ENCODE data around the gene CNN2.

Gene CNN2

DNA sequence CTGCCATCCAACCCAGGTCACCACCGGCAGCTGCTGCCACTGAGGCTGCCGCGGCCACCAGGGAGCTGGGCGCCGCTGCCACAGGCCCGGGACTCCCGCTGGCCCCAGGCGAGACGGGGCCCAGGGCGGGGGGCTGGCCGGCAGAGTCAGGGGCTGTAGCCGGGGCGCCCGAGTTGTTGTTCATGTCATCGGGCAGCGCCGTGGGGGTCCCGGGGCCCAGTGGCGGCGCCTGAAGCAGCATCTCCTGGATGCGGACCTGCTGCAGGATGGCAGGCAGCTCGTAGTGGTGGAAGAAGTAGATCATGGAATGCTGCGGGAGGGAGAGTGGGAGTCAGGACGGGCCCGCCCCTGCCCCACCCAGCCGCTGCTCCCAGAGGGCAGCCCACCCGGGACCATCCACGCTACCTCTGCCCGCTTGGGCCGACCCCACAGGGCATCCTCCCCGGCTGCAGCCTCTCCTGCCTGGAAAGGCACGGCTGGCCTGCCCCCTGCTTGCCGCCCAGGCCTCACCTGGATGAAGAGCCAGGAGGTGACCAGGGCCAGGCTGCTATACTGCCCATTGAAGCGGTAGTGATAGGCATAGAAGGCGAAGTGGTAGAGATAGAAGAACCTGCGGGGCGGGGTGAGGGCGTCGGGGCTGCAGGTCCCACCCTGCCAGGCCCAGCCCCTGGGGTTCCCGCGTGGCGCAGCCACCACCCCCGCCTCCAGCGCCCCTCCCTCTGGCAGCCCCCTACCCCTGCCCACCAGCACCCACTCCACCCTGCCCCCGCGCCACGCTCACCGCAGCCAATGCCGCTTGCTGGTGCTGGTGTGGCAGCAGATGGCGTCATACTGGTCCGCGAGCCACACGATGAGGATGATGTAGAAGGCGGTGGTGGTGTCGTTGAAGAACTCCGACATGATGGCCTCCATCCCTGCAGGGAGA lies 15.6 kb upstream of the CNN2 start:
- no peak for TF ChIP-seq GATA1 (IDR thresholded peaks at IDR 0.05; ENCODE audit: low read depth, low read length)
- no peak for TF ChIP-seq POLR2A (IDR thresholded peaks at IDR 0.05; ENCODE audit: low read length)
- no peak for DNase-seq

DNA sequence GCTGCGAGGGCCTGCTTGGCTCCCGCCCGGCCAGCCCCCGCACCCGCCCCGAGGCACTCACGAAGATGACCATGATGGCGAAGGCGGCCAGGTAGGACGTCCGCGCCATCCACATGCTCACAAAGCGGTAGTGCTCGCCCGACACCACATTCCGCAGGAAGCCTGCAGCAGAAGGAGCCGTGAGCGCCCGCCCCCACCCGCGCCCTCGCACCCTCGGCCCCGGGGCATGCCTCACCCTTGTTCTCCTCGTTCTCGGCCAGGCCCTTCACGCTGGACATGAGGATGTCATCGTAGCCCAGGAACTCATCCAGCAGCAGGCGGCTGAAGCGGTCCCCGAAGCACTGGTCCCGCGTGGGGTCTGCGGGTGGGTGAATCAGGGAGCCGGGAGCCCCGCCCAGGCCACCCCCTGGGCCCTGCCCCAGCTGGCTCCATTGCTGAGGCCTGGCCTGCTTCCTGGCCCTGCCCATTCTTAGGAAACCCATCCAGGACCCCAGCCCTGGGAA lies 14.5 kb upstream of the CNN2 start:
- TF ChIP-seq GATA1 (IDR thresholded peaks at IDR 0.05; ENCODE audit: low read depth, low read length) (no peak), POLR2A (IDR thresholded peaks at IDR 0.05; ENCODE audit: low read length) (no peak)
- no peak for DNase-seq

DNA sequence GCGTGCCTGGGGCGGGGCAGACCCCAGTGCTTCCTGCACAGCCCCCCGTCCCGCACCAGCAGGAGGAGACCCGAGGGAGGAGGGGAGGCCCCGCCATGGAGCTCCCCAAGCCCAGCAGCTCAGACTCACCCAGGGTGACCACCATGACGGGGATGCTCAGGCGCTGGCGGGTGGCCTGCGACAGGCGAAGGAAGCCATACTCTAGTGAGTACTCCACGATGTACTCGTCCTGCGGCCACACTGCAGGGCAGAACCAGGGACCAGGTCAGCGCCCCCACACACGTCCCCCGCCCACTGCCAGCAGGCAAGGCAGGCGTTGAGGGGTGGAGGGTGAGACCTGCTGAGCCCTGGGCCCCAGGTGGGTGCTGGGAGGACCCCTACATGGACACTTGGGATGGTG lies 14.1 kb upstream of the CNN2 start:
- TF ChIP-seq POLR2A (IDR thresholded peaks at IDR 0.05; ENCODE audit: low read length) = no peak
- TF ChIP-seq GATA1 (IDR thresholded peaks at IDR 0.05; ENCODE audit: low read depth, low read length) = no peak
- no peak for DNase-seq

DNA sequence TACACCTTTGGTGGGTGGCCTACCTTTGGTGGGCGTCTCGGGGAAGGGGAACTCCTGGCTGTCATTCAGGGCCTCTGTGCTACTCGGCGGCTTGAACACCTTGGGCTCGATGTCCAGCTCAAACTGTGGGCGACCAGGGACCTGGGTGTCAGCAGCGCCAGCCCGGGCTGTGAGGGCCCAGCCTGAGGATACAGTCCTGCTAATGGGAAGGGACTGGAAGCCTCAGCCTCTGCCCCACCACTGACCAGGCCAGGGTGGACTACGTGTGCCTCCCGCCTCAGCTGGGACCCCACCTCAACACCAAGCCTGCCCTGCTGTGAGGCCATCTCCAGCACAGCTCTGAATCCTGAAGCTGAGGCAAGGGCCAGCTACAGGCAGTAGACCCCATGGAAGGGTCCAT lies 13.2 kb upstream of the CNN2 start:
- TF ChIP-seq POLR2A (IDR thresholded peaks at IDR 0.05; ENCODE audit: low read length) (no peak), GATA1 (IDR thresholded peaks at IDR 0.05; ENCODE audit: low read depth, low read length) (no peak)
- DNase-seq = no peak

DNA sequence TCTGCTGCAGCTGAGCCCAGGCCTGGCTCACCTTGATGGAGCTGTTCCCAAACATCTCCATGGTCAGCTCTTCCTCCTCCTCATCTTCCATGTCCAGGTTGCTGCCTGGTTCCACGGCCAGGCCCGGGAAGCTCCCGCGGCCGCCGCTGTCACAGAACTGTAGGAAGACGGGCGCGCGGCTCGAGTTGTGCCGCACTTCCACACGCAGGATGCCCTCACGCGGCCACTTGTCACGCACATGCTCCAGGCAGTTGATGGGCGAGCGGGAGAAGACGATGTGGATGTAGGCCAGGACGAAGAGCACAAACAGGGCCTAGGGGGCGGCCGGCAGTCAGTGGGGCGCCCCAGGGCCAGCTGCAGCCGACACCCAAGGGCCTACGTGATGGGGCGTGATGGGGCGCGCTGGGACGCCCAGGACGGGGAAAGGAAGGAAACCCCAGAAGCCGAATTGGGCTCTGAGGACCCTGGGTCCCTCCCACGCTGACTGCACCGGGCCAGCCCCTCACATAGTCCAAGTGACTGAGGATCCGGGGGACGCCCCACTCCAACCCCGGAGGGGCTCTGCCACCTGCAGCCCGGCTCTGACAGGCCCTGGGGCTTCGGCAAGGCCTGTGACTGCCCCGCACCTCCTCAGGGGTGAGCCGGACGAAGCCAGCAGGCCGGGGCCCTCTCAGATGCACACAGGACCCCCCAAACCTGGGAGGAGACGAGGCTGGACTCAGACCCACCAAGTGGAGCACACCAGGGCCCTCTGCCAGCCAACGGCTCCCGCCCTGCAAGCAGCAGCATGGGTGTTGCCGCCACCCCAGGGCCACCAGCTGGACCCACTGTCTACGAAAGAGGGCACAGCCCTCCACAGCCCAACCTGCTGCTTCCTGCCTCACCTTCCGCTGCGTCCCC lies 12.0 kb upstream of the CNN2 start:
- no peak for TF ChIP-seq POLR2A (IDR thresholded peaks at IDR 0.05; ENCODE audit: low read length)
- TF ChIP-seq GATA1 (IDR thresholded peaks at IDR 0.05; ENCODE audit: low read depth, low read length) = no peak
- no peak for DNase-seq

DNA sequence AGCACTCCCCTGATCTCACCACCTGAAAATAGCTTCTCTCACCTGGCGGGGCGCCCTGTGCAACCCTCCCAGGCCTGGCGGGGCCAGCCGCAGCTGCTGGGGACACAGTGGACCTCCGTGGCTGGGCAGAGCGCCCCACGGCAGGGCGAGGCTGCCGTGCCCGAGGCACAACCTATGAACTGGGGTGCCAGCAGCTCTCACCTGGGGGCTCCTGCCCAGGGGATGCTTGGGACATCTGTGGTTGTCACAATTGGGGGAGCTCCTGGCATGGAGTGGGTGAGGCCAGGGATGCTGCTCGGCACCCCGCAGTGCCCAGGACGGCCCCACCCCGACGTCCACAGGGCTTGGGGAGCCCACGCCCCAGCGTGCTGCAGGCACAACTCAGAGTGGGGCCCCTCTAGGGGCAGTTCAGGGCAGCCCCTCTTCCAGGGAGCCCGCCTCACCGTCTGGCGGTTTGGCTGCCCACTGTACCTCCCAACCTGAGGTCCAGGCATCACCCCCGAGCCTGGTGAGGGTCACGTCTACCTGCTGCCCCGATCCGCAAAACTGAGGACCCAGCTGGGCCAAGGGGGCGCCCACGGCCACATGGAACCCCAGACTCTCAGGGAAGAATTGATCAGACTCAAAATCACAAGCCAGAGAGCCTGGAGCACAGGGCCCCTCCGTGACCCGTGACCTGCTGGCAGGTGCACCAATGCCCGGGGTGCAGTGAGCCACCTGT lies 11.2 kb upstream of the CNN2 start:
- no peak for TF ChIP-seq GATA1 (IDR thresholded peaks at IDR 0.05; ENCODE audit: low read depth, low read length)
- no peak for TF ChIP-seq POLR2A (IDR thresholded peaks at IDR 0.05; ENCODE audit: low read length)
- no peak for DNase-seq

DNA sequence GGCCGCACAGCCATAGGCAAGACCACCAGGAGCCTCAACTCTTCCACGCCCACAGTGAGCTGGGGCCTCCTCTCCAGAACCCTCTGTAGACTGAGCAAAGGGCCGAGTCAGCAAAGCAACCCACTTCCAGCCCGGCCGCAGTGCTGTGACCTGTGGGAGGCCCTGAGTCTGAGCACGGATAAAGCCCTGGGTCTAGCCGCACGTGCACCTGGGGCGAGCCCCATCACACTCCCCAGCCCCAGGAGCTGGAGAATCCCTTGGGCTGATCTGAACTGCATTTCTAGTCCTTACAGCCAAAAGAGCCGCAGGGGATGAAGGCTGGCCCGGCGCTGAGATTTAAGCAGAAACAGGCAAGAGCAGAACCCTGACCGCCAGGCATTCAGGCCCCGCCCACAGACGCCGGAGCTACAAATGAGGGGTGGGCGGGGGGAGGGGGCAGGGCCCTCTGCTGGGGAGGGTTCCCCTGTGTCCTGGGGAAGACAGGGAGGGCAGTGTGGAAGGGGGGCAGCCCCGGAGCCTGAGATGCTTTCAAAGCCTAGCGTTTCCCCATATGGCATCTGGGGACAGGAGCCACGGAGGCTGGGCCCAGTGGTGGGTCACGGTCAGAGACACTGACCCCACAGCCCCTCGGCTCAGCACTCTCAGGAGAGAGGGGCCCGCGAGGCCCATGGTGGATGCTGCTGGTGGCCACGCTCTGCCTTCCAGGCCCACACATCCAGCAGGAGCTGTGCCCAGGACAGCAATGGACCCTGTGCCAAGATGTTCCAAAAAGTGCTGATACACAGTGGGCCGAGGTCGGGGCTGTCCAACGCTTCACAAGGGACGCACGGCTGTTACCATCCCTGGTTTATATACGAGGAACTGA lies 10.4 kb upstream of the CNN2 start:
- DNase-seq = no peak
- TF ChIP-seq POLR2A (IDR thresholded peaks at IDR 0.05; ENCODE audit: low read length) (no peak), GATA1 (IDR thresholded peaks at IDR 0.05; ENCODE audit: low read depth, low read length) (no peak)

DNA sequence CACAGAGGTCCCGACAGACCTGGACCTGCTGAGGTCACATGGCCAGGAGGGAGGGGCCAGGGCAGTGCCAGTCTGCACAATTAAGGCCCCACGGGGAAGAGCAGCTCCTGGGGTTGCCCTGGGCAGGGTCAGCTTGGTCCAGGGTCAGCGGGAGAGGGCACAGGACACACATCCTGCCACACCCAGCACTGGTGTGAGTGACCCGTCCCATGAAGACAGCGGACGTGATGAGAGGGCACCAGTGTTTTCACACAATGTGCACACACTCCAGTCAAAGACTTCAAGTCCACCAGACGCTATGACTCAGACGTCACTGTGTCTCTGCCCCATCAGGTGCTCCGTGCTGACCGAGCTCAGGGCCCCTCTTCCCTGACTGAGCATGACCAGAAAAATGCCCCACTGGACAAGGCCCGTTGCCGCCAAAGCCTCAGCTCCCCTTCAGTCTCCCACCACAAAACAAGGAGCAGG lies 9.7 kb upstream of the CNN2 start:
- TF ChIP-seq POLR2A (IDR thresholded peaks at IDR 0.05; ENCODE audit: low read length) (no peak), GATA1 (IDR thresholded peaks at IDR 0.05; ENCODE audit: low read depth, low read length) (no peak)
- no peak for DNase-seq

DNA sequence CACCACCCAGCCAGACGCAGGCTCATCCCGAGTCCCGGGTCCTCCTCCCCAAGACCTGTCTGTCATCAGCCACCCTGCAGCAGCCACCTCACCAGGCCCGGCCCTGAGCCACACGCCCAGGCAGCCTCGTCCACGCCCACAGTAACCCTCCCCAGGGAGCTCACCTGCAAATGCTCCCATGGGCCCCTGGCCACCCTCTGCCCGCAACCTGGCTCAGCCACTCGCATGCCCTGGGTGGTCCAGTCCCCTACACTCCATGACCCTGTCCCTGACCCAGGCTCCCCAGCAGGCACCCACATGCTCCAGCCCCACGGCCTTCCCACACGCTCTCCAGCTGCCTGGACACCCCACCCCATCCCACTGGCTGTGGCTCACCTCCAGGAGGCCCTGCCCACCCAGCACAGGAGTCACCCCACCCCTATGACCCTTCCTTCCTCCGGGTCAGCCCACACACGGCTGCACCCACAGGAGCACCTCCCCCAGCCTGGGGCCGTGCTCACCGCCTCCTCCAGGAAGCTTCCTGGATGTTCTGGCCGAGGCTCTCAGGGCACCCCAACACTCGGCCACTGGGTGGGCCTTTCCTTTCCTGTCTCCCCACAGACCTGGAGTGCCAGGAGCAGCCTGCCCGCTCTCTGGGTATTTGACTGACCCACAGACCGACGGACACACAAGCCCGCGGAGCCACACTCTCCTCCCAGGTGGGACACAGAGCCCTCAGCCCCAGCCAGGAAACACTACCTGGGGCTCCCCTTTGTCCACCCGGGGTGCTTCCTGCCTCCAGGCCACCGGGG lies 9.1 kb upstream of the CNN2 start:
- DNase-seq = no peak

DNA sequence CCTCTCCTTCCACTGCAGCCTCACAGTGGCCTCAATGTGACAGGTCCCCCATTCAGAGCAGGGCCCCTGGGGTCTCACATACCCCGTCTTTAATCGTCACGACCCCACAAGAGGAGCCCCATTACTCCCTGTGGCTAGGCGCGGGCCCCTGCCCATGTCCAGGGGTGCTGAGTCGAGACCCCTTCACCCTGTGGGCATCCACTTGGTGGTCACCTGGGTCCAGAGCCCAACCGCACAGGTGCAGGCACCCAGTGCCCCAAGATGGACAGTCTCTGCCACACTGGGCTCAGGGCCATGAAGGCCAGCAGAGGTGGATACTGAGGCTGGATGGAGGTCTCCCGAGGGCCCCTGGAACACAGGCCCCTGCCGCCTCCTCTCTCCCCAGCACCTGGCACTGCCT lies 8.5 kb upstream of the CNN2 start:
- DNase-seq = no peak
- TF ChIP-seq POLR2A (IDR thresholded peaks at IDR 0.05; ENCODE audit: low read length) = no peak
- no peak for TF ChIP-seq GATA1 (IDR thresholded peaks at IDR 0.05; ENCODE audit: low read depth, low read length)

More for the DNA sequence above, 9.1 kb upstream of the CNN2 start:
- TF ChIP-seq POLR2A (IDR thresholded peaks at IDR 0.05; ENCODE audit: low read length) (no peak), GATA1 (IDR thresholded peaks at IDR 0.05; ENCODE audit: low read depth, low read length) (no peak)

DNA sequence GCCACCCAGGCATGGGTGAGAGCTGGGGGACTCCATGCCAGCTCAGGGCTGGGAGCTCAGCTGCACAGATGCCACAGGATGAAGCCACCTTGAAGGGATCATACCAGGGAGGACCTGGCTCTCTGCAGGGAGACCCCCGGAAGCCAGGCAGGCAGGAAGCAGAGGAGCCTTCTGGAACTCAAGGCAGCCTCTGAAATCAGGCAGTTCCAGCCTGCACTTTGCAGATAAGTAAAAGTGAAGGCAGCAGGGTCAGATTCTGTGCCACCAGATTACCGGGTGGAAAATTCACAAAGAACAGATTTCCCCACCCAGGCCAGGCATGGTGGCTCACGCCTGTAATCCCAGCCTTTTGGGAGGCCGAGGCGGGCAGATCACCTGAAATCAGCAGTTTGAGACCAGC lies 8.0 kb upstream of the CNN2 start:
- TF ChIP-seq POLR2A (IDR thresholded peaks at IDR 0.05; ENCODE audit: low read length) (no peak), GATA1 (IDR thresholded peaks at IDR 0.05; ENCODE audit: low read depth, low read length) (no peak)
- DNase-seq = peak; percentile 65 to 79
